Measurements from ENCODE around the gene EPRS1.

GRCh38 chr1:220038640-220039039 is 7.7 kb downstream of the EPRS1 start:
- TF ChIP-seq CTCF (conservative IDR thresholded peaks at IDR 0.05) (no peak), EZH2 (IDR thresholded peaks at IDR 0.05; ENCODE audit: low read depth) (no peak)
